Caco-2 (cell line): ENCODE data around the gene GCSAML. TPM values are rescaled to one million over a fixed set of nuclear protein-coding genes. Genes with fewer than 3 reads are reported as not detected.

ENCODE experiments used
- BruUV-seq: library from RNA; stranded (reverse); fragments of 400-500 nt; replicated peaks from 2 replicates; lab custom pipeline; 2021; lab: Mats Ljungman, UMichigan
- CTCF ChIA-PET: fragments of 300-600 bp; sonication (Branson Sonifier 250); formaldehyde crosslinking; loops from one replicate; lab custom pipeline; 2022; ENCODE audit warnings: antibody characterized with exemption; lab: Charles Lee
- POLR2A ChIA-PET: fragments of 300-600 bp; sonication (Branson Sonifier 250); formaldehyde crosslinking; loops from one replicate; lab custom pipeline; 2022; ENCODE audit warnings: antibody characterized with exemption; lab: Charles Lee
- DNase-seq, 2 experiments: peaks; one replicate each; pipeline versions ENCODE4 v3.0.0 to v3.0.0-alpha.2; 2020 to 2022
- H3K27me3 ChIP-seq: replicated peaks from 2 replicates; pipeline ENCODE4 v1.6.0; 2011; ENCODE audit warnings: low read length; ENCODE audit not compliant: control insufficient read depth, insufficient read depth
- H3K36me3 ChIP-seq: 2 replicates; pipeline ENCODE4 v1.5.1; 2011; ENCODE audit warnings: low read length; ENCODE audit not compliant: control insufficient read depth, insufficient read depth
- H3K4me1 ChIP-seq: fragments of 250-450 bp; sonication (Bioruptor Pico); 2 replicates; pipeline ENCODE4 v1.5.1; 2020; ENCODE audit warnings: mild to moderate bottlenecking
- H3K4me3 ChIP-seq: 2 replicates; pipeline ENCODE4 v1.5.1; 2011; ENCODE audit warnings: low read depth, mild to moderate bottlenecking, control low read depth, low read length
- H3K9me3 ChIP-seq: fragments of 250-450 bp; sonication (Bioruptor Pico); 2 replicates; pipeline ENCODE4 v1.5.1; 2020; ENCODE audit warnings: mild to moderate bottlenecking, moderate library complexity
- H3K27ac Mint-ChIP-seq: one replicate; pipeline ENCODE4 v1.8.0; 2022; ENCODE audit warnings: mixed read lengths; ENCODE audit not compliant: unreplicated experiment
- H3K27me3 Mint-ChIP-seq: one replicate; pipeline ENCODE4 v1.8.0; 2022; ENCODE audit warnings: mixed read lengths; ENCODE audit not compliant: insufficient read depth, unreplicated experiment
- H3K36me3 Mint-ChIP-seq: one replicate; pipeline ENCODE4 v1.8.0; 2022; ENCODE audit warnings: mild to moderate bottlenecking, mixed read lengths; ENCODE audit not compliant: insufficient read depth, unreplicated experiment
- H3K4me1 Mint-ChIP-seq: one replicate; pipeline ENCODE4 v1.8.0; 2022; ENCODE audit warnings: low read depth, mixed read lengths; ENCODE audit not compliant: unreplicated experiment
- H3K4me3 Mint-ChIP-seq: one replicate; pipeline ENCODE4 v1.8.0; 2022; ENCODE audit warnings: mild to moderate bottlenecking, moderate library complexity, mixed read lengths; ENCODE audit not compliant: unreplicated experiment
- H3K9me3 Mint-ChIP-seq: one replicate; pipeline ENCODE4 v1.8.0; 2022; ENCODE audit warnings: mixed read lengths; ENCODE audit not compliant: unreplicated experiment
- intact Hi-C: fragments of 100-400 bp; cut with micrococcal nuclease; formaldehyde crosslinking; loops from one replicate; pipeline ENCODE4 v1.10.0; 2022; ENCODE audit not compliant: unreplicated experiment
- total RNA-seq: library from RNA; stranded (reverse); gene quantifications from 2 replicates; pipeline ENCODE4 v1.2.3, GENCODE V29; 2022
- TF ChIP-seq, protein P1 (sequence below), 2 experiments: fragments of 200-600 bp in 1 of 2; IDR thresholded peaks; 1 replicate in 1 of 2; 2 replicates in 1 of 2; pipeline versions ENCODE4 v1.5.1 to v1.8.0; 2011 to 2022; ENCODE audit warnings: antibody characterized with exemption in 1 of 2, control low read depth in 1 of 2, inconsistent platforms in 1 of 2, low read depth in 1 of 2, low read length in 1 of 2, mild to moderate bottlenecking in 1 of 2, moderate library complexity in 1 of 2; ENCODE audit not compliant: insufficient read depth in 1 of 2, severe bottlenecking in 1 of 2, unreplicated experiment in 1 of 2

GCSAML gene
- total RNA-seq, 1 experiment from 2014 or later, result not detected

GRCh38 chr1:247528812-247529474 lies 20.0 kb upstream of the GCSAML start:
- ChIA-PET CTCF (no interaction called here), POLR2A (no interaction called here)
- DNase-seq, result no peak
- Mint-ChIP-seq H3K4me1 (no peaks in the 10 kb centered on the region), H3K36me3 (no peaks in the 10 kb centered on the region), H3K27me3 (peaks cover 4% of the 10 kb centered on the region), H3K27ac (no peak overlapping the region), H3K9me3 (no peaks in the 10 kb centered on the region), H3K4me3 (no peak overlapping the region)
- Histone ChIP-seq H3K9me3 (no peaks in the 10 kb centered on the region), H3K4me1 (no peaks in the 10 kb centered on the region), H3K4me3 (no peak overlapping the region), H3K36me3 (no peaks in the 10 kb centered on the region), H3K27me3 (no peaks in the 10 kb centered on the region; the same call in 1 of the 2 replicates)
- intact Hi-C loops, result no loop called here
- no TSS peak for BruUV-seq
- TF ChIP-seq, protein P1, sequence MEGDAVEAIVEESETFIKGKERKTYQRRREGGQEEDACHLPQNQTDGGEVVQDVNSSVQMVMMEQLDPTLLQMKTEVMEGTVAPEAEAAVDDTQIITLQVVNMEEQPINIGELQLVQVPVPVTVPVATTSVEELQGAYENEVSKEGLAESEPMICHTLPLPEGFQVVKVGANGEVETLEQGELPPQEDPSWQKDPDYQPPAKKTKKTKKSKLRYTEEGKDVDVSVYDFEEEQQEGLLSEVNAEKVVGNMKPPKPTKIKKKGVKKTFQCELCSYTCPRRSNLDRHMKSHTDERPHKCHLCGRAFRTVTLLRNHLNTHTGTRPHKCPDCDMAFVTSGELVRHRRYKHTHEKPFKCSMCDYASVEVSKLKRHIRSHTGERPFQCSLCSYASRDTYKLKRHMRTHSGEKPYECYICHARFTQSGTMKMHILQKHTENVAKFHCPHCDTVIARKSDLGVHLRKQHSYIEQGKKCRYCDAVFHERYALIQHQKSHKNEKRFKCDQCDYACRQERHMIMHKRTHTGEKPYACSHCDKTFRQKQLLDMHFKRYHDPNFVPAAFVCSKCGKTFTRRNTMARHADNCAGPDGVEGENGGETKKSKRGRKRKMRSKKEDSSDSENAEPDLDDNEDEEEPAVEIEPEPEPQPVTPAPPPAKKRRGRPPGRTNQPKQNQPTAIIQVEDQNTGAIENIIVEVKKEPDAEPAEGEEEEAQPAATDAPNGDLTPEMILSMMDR (IDR thresholded peaks at IDR 0.05; ENCODE audit: insufficient read depth in 1 of 2, low read depth in 1 of 2, low read length in 1 of 2, severe bottlenecking in 1 of 2, unreplicated experiment in 1 of 2), result no peak

- BruUV-seq, result no TSS peak
Observed at GRCh38 chr1:247529771-247530355, 19.1 kb upstream of the GCSAML start.

DNA sequence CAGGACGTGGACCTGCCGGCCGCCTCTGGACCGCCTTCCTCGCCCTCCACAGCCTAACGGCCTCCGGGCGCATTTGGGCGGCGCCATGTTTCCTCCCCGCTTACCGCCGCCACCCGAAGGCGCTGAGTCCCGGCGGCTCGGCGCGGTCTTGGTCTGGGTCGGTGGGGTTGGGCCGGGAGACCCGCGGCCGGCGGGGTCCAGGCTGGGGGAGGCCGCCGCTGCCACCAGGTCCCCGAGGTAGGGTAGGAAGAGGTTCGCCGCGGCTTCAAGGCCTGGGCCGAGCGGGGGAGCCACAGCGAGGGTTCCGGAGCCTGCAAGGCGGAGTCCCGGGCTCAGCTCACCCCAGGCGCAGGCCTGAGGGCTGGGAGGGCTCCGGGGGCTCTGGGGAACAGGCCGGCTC lies 18.1 kb upstream of the GCSAML start:
- Mint-ChIP-seq H3K4me1 (no peaks in the 10 kb centered on the region), H3K27me3 (peaks cover 3% of the 10 kb centered on the region), H3K9me3 (no peaks in the 10 kb centered on the region), H3K4me3 (no peak overlapping the region), H3K27ac (no peak overlapping the region), H3K36me3 (no peaks in the 10 kb centered on the region)
- no peaks in the 10 kb centered on the region for H3K27me3 ChIP-seq
- DNase-seq, result no peak
- TF ChIP-seq, protein P1 (IDR thresholded peaks at IDR 0.05; ENCODE audit: insufficient read depth in 1 of 2, low read depth in 1 of 2, low read length in 1 of 2, severe bottlenecking in 1 of 2, unreplicated experiment in 1 of 2), result no peak
- intact Hi-C loops, result no loop called here
- H3K36me3 ChIP-seq, result no peaks in the 10 kb centered on the region
- no peak overlapping the region for H3K4me3 ChIP-seq
- no peaks in the 10 kb centered on the region for H3K4me1 ChIP-seq
- H3K9me3 ChIP-seq, result no peaks in the 10 kb centered on the region
- ChIA-PET CTCF (no interaction called here), POLR2A (no interaction called here)
- BruUV-seq, result no TSS peak

More at GRCh38 chr1:247529771-247530355, 19.1 kb upstream of the GCSAML start:
- no peaks in the 10 kb centered on the region for H3K9me3 Mint-ChIP-seq
- no peak for DNase-seq
- ChIA-PET CTCF (no interaction called here), POLR2A (no interaction called here)
- H3K27ac Mint-ChIP-seq, result no peak overlapping the region
- no peaks in the 10 kb centered on the region for H3K9me3 ChIP-seq
- no peak overlapping the region for H3K4me3 ChIP-seq
- H3K27me3 ChIP-seq, result no peaks in the 10 kb centered on the region
- H3K36me3 ChIP-seq, result no peaks in the 10 kb centered on the region
- intact Hi-C loops, result no loop called here
- no peaks in the 10 kb centered on the region for H3K27me3 Mint-ChIP-seq
- no peaks in the 10 kb centered on the region for H3K4me1 ChIP-seq
- no peak overlapping the region for H3K4me3 Mint-ChIP-seq
- H3K36me3 Mint-ChIP-seq, result no peaks in the 10 kb centered on the region
- TF ChIP-seq, protein P1 (IDR thresholded peaks at IDR 0.05; ENCODE audit: insufficient read depth in 1 of 2, low read depth in 1 of 2, low read length in 1 of 2, severe bottlenecking in 1 of 2, unreplicated experiment in 1 of 2), result no peak
- H3K4me1 Mint-ChIP-seq, result no peaks in the 10 kb centered on the region
